ENCODE measurements around the gene ACP2. TPM values are rescaled to one million over a fixed set of nuclear protein-coding genes. Genes with fewer than 3 reads are reported as not detected.

ACP2 gene
- polyA plus RNA-seq, 4 donors = 44.1 to 91.4 (median 51.0) TPM

DNA sequence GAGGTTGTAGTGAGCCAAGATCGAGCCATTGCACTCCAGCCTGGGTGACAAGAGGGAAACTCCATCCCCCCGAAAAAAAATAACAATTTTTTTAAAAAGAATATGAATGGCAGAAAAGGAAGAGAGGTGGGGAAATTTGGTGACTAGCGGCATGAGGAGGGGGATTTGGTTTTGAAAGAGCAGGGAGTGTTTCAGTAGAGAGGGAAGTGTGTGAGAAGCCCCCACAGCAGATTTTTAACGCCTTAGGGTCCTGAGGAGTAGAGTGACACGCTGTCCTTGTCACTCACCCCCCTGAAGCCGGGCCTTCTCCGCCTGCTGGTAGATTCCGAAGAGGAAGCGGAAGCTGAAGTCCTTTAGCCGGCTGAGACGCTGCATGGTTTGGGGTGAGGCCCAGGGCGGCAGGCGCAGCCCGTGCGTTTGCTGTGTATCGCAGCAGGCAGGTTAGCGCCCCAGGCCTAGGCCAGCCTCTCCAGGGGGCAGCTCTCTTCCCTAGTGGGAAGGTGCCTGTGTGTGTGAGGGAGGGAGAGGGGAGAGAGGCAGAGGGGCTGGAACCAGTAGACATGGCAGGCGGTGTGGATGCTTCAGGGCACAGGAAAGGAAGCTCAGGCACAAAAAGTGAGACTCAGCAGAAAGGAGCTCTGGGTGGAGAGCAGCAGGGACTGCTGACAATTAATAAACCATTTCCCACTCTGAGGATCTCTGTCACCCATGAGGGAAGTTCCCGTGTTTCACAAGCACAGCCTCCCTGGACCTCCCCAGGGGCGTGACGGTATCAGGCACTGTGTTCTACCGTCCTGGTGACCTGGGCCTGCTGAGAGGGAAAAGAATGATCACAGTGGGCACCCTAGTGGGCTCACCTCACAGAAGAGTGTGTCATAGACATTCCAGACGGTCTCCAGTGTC is 3.9 kb downstream of the ACP2 start:
- Histone ChIP-seq H3K4me1 (ENCODE audit: control insufficient read depth in 3 of 3, insufficient read depth in 2 of 3, low read depth in 1 of 3, low read length in 2 of 3) (peaks cover 4 to 34% (median 11%) of the 10 kb centered on the region in 3 donors), H3K36me3 (ENCODE audit: control insufficient read depth in 3 of 3, insufficient read depth in 2 of 3, low read depth in 1 of 3, low read length in 3 of 3) (peaks cover 15 to 74% (median 29%) of the 10 kb centered on the region in 3 donors), H3K27ac (ENCODE audit: low read depth in 1 of 3, low read length in 2 of 3) (peak overlapping the region in 2 of 3 donors; percentile 27 to 66), H3K9me3 (ENCODE audit: control insufficient read depth in 2 of 2, insufficient read depth in 1 of 2, low read depth in 1 of 2, low read length in 1 of 2) (no peaks in the 10 kb centered on the region), H3K4me3 (ENCODE audit: low read depth in 1 of 3, low read length in 3 of 3) (no peak overlapping the region), H3K27me3 (ENCODE audit: control insufficient read depth in 3 of 3, insufficient read depth in 3 of 3, low read length in 3 of 3) (no peaks in the 10 kb centered on the region)
- no peak for DNase-seq
- 93 to 96% (median 95%) methylated on average over 23 of the region's 23 CpGs for WGBS, 3 donors
- no peak for FAIRE-seq

DNA sequence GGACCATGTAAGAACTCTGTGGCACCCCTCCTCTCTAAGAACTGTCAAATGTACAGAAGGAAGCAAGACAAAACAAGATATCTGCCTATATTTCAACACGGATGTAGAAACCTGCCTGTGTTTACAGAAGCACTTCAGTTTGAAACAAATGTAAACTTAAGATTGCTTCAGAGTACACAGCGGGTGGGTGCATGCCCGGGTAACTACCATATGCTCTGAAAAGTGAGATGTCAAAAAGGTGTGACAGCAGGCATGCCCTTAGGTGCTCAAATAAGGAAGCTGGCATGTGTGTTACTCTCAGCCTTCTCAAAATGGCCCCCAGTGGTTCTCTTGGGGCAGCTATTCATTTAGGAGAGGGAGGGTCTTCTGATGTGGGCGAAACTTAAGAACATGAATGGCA is 5.2 kb downstream of the ACP2 start:
- H3K36me3 ChIP-seq (ENCODE audit: control insufficient read depth in 3 of 3, insufficient read depth in 2 of 3, low read depth in 1 of 3, low read length in 3 of 3) = peaks cover 18 to 86% (median 29%) of the 10 kb centered on the region in 3 donors

GRCh38 chr11:47242596-47243192 is 5.9 kb downstream of the ACP2 start:
- Histone ChIP-seq H3K36me3 (ENCODE audit: control insufficient read depth in 3 of 3, insufficient read depth in 2 of 3, low read depth in 1 of 3, low read length in 3 of 3) (peaks cover 18 to 92% (median 29%) of the 10 kb centered on the region in 3 donors), H3K4me3 (ENCODE audit: low read depth in 1 of 3, low read length in 3 of 3) (no peak overlapping the region), H3K4me1 (ENCODE audit: control insufficient read depth in 3 of 3, insufficient read depth in 2 of 3, low read depth in 1 of 3, low read length in 2 of 3) (peaks cover 3 to 24% (median 4%) of the 10 kb centered on the region in 3 donors), H3K9me3 (ENCODE audit: control insufficient read depth in 2 of 2, insufficient read depth in 1 of 2, low read depth in 1 of 2, low read length in 1 of 2) (no peaks in the 10 kb centered on the region), H3K27ac (ENCODE audit: low read depth in 1 of 3, low read length in 2 of 3) (no peak overlapping the region), H3K27me3 (ENCODE audit: control insufficient read depth in 3 of 3, insufficient read depth in 3 of 3, low read length in 3 of 3) (no peaks in the 10 kb centered on the region)
- no peak for DNase-seq
- no peak for FAIRE-seq
- 92 to 94% (median 93%) methylated on average over 20 to 21 of the region's 21 CpGs for WGBS, 3 donors

More for the DNA sequence above, 5.2 kb downstream of the ACP2 start:
- WGBS, 3 donors = 71 to 73% (median 71%) methylated on average over 4 of the region's 4 CpGs
- Histone ChIP-seq H3K9me3 (ENCODE audit: control insufficient read depth in 2 of 2, insufficient read depth in 1 of 2, low read depth in 1 of 2, low read length in 1 of 2) (no peaks in the 10 kb centered on the region), H3K27me3 (ENCODE audit: control insufficient read depth in 3 of 3, insufficient read depth in 3 of 3, low read length in 3 of 3) (no peaks in the 10 kb centered on the region), H3K27ac (ENCODE audit: low read depth in 1 of 3, low read length in 2 of 3) (no peak overlapping the region), H3K4me3 (ENCODE audit: low read depth in 1 of 3, low read length in 3 of 3) (no peak overlapping the region), H3K4me1 (ENCODE audit: control insufficient read depth in 3 of 3, insufficient read depth in 2 of 3, low read depth in 1 of 3, low read length in 2 of 3) (peaks cover 4 to 29% (median 6%) of the 10 kb centered on the region in 3 donors)
- DNase-seq (peak in 1 of 2 donors; percentile 28), FAIRE-seq (no peak)

DNA sequence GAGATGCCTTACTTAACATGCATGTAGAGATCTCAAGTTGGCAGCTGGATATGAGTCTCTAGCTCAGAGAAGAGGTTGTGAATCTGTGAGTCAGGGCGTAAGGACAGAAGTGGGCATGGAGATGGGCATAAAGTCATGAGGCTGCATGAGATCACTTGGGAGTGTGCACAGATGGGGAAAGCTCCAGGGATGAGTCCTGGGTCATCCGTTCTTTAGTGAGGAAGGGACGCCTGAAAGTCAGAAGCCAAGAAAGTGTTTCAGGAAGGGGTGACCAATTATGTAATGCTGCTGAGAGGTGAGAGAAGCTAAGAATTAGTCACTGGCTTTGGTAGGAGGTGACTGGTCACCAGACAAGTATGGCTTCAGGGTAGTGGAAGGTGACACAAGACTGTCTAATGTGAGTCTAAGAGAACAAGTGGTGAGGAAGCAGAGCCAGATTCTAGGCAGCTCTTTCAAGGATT is 6.7 kb downstream of the ACP2 start:
- no peak overlapping the region for H3K27ac ChIP-seq (ENCODE audit: low read depth in 1 of 3, low read length in 2 of 3)
- peaks cover 18 to 88% (median 26%) of the 10 kb centered on the region in 3 donors for H3K36me3 ChIP-seq (ENCODE audit: control insufficient read depth in 3 of 3, insufficient read depth in 2 of 3, low read depth in 1 of 3, low read length in 3 of 3)
- no peak for FAIRE-seq
- no peak for DNase-seq
- no peaks in the 10 kb centered on the region for H3K27me3 ChIP-seq (ENCODE audit: control insufficient read depth in 3 of 3, insufficient read depth in 3 of 3, low read length in 3 of 3)
- no peak overlapping the region for H3K4me3 ChIP-seq (ENCODE audit: low read depth in 1 of 3, low read length in 3 of 3)
- peaks cover 0 to 16% (median under 1%) of the 10 kb centered on the region in 3 donors for H3K4me1 ChIP-seq (ENCODE audit: control insufficient read depth in 3 of 3, insufficient read depth in 2 of 3, low read depth in 1 of 3, low read length in 2 of 3)
- WGBS, 3 donors = 89 to 93% (median 90%) methylated on average over 3 of the region's 3 CpGs
- H3K9me3 ChIP-seq (ENCODE audit: control insufficient read depth in 2 of 2, insufficient read depth in 1 of 2, low read depth in 1 of 2, low read length in 1 of 2) = no peaks in the 10 kb centered on the region

GRCh38 chr11:47239852-47240251 is 8.8 kb downstream of the ACP2 start:
- FAIRE-seq = no peak
- 92 to 93% (median 93%) methylated on average over 8 to 10 of the region's 10 CpGs for WGBS, 3 donors
- peaks cover 13 to 76% (median 23%) of the 10 kb centered on the region in 3 donors for H3K36me3 ChIP-seq (ENCODE audit: control insufficient read depth in 3 of 3, insufficient read depth in 2 of 3, low read depth in 1 of 3, low read length in 3 of 3)

DNA sequence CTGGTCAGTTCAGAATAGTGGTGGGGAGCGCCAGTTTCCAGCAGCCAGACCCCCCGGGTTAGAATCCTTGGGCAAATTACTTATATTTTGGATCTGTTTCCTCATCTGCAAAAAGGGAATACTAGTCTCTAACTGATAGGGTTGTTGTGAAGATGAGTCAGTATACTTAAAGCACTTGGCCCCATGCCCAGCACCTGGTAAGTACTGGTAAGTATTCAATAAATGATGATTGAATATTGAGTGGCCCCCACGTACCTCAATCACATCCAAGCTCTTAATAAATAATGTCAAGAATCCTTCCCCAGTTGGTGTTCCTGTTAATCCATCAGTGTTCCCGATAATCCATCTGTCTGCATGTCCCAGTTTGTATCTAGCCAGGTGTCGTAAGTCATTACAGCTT is 12.1 kb downstream of the ACP2 start:
- 81 to 87% (median 83%) methylated on average over 5 of the region's 5 CpGs for WGBS, 3 donors
- no peak for FAIRE-seq
- H3K27ac ChIP-seq (ENCODE audit: low read depth in 1 of 3, low read length in 2 of 3) = no peak overlapping the region
- peaks cover 5 to 62% (median 9%) of the 10 kb centered on the region in 3 donors for H3K36me3 ChIP-seq (ENCODE audit: control insufficient read depth in 3 of 3, insufficient read depth in 2 of 3, low read depth in 1 of 3, low read length in 3 of 3)
- H3K4me3 ChIP-seq (ENCODE audit: low read depth in 1 of 3, low read length in 3 of 3) = no peak overlapping the region
- H3K4me1 ChIP-seq (ENCODE audit: control insufficient read depth in 3 of 3, insufficient read depth in 2 of 3, low read depth in 1 of 3, low read length in 2 of 3) = peaks cover 0 to 17% (median 0%) of the 10 kb centered on the region in 3 donors
- H3K9me3 ChIP-seq (ENCODE audit: control insufficient read depth in 2 of 2, insufficient read depth in 1 of 2, low read depth in 1 of 2, low read length in 1 of 2) = no peaks in the 10 kb centered on the region
- H3K27me3 ChIP-seq (ENCODE audit: control insufficient read depth in 3 of 3, insufficient read depth in 3 of 3, low read length in 3 of 3) = no peaks in the 10 kb centered on the region
- DNase-seq = no peak

More at GRCh38 chr11:47239852-47240251, 8.8 kb downstream of the ACP2 start:
- H3K27me3 ChIP-seq (ENCODE audit: control insufficient read depth in 3 of 3, insufficient read depth in 3 of 3, low read length in 3 of 3) = no peaks in the 10 kb centered on the region
- no peak for DNase-seq
- H3K27ac ChIP-seq (ENCODE audit: low read depth in 1 of 3, low read length in 2 of 3) = no peak overlapping the region
- H3K9me3 ChIP-seq (ENCODE audit: control insufficient read depth in 2 of 2, insufficient read depth in 1 of 2, low read depth in 1 of 2, low read length in 1 of 2) = no peaks in the 10 kb centered on the region
- peaks cover 0 to 1% (median 0%) of the 10 kb centered on the region in 3 donors for H3K4me1 ChIP-seq (ENCODE audit: control insufficient read depth in 3 of 3, insufficient read depth in 2 of 3, low read depth in 1 of 3, low read length in 2 of 3)
- H3K4me3 ChIP-seq (ENCODE audit: low read depth in 1 of 3, low read length in 3 of 3) = no peak overlapping the region

DNA sequence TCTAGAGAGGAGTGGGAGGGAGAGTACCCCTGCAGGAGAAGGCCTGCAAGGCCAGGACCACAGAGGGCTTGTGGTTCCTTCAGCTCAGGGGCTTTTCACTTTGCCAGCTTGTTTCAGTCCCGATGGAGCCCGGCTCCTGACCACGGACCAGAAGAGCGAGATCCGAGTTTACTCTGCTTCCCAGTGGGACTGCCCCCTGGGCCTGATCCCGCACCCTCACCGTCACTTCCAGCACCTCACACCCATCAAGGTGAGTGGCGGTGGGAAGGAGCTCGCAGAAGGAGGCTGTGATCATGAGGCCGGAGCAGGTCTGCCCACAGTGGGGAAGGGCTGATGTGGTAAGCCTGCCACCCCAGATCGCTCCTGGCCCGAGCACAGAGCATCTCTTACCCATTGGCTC is 13.5 kb downstream of the ACP2 start:
- Histone ChIP-seq H3K9me3 (ENCODE audit: control insufficient read depth in 2 of 2, insufficient read depth in 1 of 2, low read depth in 1 of 2, low read length in 1 of 2) (no peaks in the 10 kb centered on the region), H3K4me1 (ENCODE audit: control insufficient read depth in 3 of 3, insufficient read depth in 2 of 3, low read depth in 1 of 3, low read length in 2 of 3) (peaks cover 0 to 17% (median 0%) of the 10 kb centered on the region in 3 donors), H3K36me3 (ENCODE audit: control insufficient read depth in 3 of 3, insufficient read depth in 2 of 3, low read depth in 1 of 3, low read length in 3 of 3) (peaks cover 4 to 54% (median 5%) of the 10 kb centered on the region in 3 donors), H3K27ac (ENCODE audit: low read depth in 1 of 3, low read length in 2 of 3) (no peak overlapping the region), H3K4me3 (ENCODE audit: low read depth in 1 of 3, low read length in 3 of 3) (no peak overlapping the region), H3K27me3 (ENCODE audit: control insufficient read depth in 3 of 3, insufficient read depth in 3 of 3, low read length in 3 of 3) (no peaks in the 10 kb centered on the region)
- FAIRE-seq = no peak
- no peak for DNase-seq
- WGBS, 3 donors = 92 to 93% (median 92%) methylated on average over 12 of the region's 12 CpGs

DNA sequence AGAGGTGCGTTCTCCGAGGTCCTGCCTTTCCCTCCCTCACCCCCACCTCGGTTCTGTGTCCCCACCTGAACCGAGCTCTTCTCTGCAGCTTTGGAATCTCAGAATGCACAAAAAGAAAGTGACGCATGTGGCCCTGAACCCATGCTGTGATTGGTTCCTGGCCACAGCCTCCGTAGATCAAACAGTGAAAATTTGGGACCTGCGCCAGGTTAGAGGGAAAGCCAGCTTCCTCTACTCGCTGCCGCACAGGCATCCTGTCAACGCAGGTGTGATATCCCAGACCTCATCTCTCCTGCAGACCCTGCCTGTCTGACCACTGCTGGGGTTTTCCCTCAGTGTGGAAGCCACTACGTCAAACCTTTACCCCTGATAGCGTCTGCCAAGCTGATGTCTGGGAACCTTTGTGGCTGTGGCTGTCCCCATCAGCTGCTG is 13.9 kb downstream of the ACP2 start:
- H3K36me3 ChIP-seq (ENCODE audit: control insufficient read depth in 3 of 3, insufficient read depth in 2 of 3, low read depth in 1 of 3, low read length in 3 of 3) = peaks cover under 1 to 53% (median 4%) of the 10 kb centered on the region in 3 donors
- H3K27ac ChIP-seq (ENCODE audit: low read depth in 1 of 3, low read length in 2 of 3) = peak overlapping the region in 1 of 3 donors; percentile 2
- peak in 1 of 2 donors; percentile 65 for DNase-seq
- no peaks in the 10 kb centered on the region for H3K9me3 ChIP-seq (ENCODE audit: control insufficient read depth in 2 of 2, insufficient read depth in 1 of 2, low read depth in 1 of 2, low read length in 1 of 2)
- peaks cover 0 to 17% (median 0%) of the 10 kb centered on the region in 3 donors for H3K4me1 ChIP-seq (ENCODE audit: control insufficient read depth in 3 of 3, insufficient read depth in 2 of 3, low read depth in 1 of 3, low read length in 2 of 3)
- FAIRE-seq = no peak
- H3K4me3 ChIP-seq (ENCODE audit: low read depth in 1 of 3, low read length in 3 of 3) = peak overlapping the region in 1 of 3 donors; percentile 23
- H3K27me3 ChIP-seq (ENCODE audit: control insufficient read depth in 3 of 3, insufficient read depth in 3 of 3, low read length in 3 of 3) = no peaks in the 10 kb centered on the region
- 13 to 57% (median 18%) methylated on average over 12 of the region's 12 CpGs for WGBS, 3 donors

All from small intestine (tissue), 7 donors.